K562 (cell line): Measurements from ENCODE around the gene VKORC1. TPM values are rescaled to one million over a fixed set of nuclear protein-coding genes. Genes with fewer than 3 reads are reported as not detected.
A peak's percentile ranks its signal among the peaks of the same experiment; 100 is the strongest.

Experiments
- ARID1B ChIP-seq: fragments of 450-650 bp; IDR thresholded peaks from 2 replicates; pipeline ENCODE4 v1.6.1; 2016; ENCODE audit warnings: antibody characterized with exemption, mild to moderate bottlenecking, inconsistent platforms
- CBFA2T3 ChIP-seq: fragments of 450-650 bp; IDR thresholded peaks from 2 replicates; pipeline ENCODE4 v1.6.1; 2017
- ELF1 ChIP-seq: fragments of 200-800 bp; sonication (Bioruptor generic); IDR thresholded peaks from 2 replicates; pipeline ENCODE4 v1.6.1; 2016; ENCODE audit warnings: missing genetic modification characterization, missing compliant biosample characterization
- HMBOX1 ChIP-seq: sonication (generic); IDR thresholded peaks from 2 replicates; pipeline ENCODE4 v1.6.1; 2016
- MAX ChIP-seq: sonication (generic); formaldehyde crosslinking; IDR thresholded peaks from 2 replicates; pipeline ENCODE4 v1.9.0; 2022; ENCODE audit warnings: mild to moderate bottlenecking, missing genetic modification reagents
- MTF1 ChIP-seq: fragments of 250-450 bp; sonication (Bioruptor Pico); IDR thresholded peaks from 2 replicates; pipeline ENCODE4 v1.9.0; 2021; ENCODE audit warnings: moderate library complexity, mild to moderate bottlenecking, inconsistent platforms, borderline replicate concordance
- NFIC ChIP-seq: fragments of 450-650 bp; IDR thresholded peaks from 2 replicates; pipeline ENCODE4 v1.6.1; 2017; ENCODE audit warnings: mild to moderate bottlenecking, inconsistent platforms
- PHTF2 ChIP-seq: fragments of 250-450 bp; sonication (Bioruptor Pico); IDR thresholded peaks from 2 replicates; pipeline ENCODE4 v1.5.0; 2021; ENCODE audit warnings: mild to moderate bottlenecking
- PPARD ChIP-seq: fragments of 250-450 bp; sonication (Bioruptor Pico); IDR thresholded peaks from 2 replicates; pipeline ENCODE4 v1.8.0; 2022; ENCODE audit warnings: inconsistent platforms, mild to moderate bottlenecking, moderate library complexity
- RBM22 ChIP-seq: fragments of 200-400 bp; formaldehyde crosslinking; IDR thresholded peaks from 2 replicates; pipeline ENCODE4 v1.6.1; 2018; ENCODE audit warnings: low read length, low read depth; ENCODE audit not compliant: poor library complexity, severe bottlenecking
- RCOR1 ChIP-seq, 2 experiments: IDR thresholded peaks; 2 replicates each; pipeline ENCODE4 v1.6.1; 2012; ENCODE audit warnings: low read depth in 2 of 2, low read length in 2 of 2, borderline replicate concordance in 1 of 2, improper control_type of control experiment in 1 of 2
- STAT5A ChIP-seq: IDR thresholded peaks from 2 replicates; pipeline ENCODE4 v1.6.1; 2012; ENCODE audit warnings: low read length, inconsistent platforms, borderline replicate concordance
- XRCC3 ChIP-seq: fragments of 450-650 bp; IDR thresholded peaks from 2 replicates; pipeline ENCODE4 v1.6.1; 2017; ENCODE audit warnings: mild to moderate bottlenecking, moderate library complexity
- ZFX ChIP-seq: sonication (generic); formaldehyde crosslinking; IDR thresholded peaks from 2 replicates; pipeline ENCODE4 v1.8.0; 2022; ENCODE audit warnings: mild to moderate bottlenecking, missing genetic modification reagents, moderate library complexity
- ZNF217 ChIP-seq: sonication (generic); formaldehyde crosslinking; IDR thresholded peaks from 2 replicates; pipeline ENCODE4 v1.8.0; 2022; ENCODE audit warnings: mild to moderate bottlenecking, missing genetic modification reagents
- ZNF398 ChIP-seq: fragments of 250-450 bp; sonication (Bioruptor Pico); IDR thresholded peaks from 2 replicates; pipeline ENCODE4 v1.8.0; 2021; ENCODE audit warnings: moderate library complexity, mild to moderate bottlenecking, inconsistent platforms
- ZNF561 ChIP-seq: fragments of 450-650 bp; formaldehyde crosslinking; conservative IDR thresholded peaks from 2 replicates; pipeline ENCODE4 v1.4.0; 2020; ENCODE audit warnings: mild to moderate bottlenecking, moderate library complexity
- ZNF740 ChIP-seq, 3 experiments: fragments of 200-800 bp in 1 of 3; sonication (Bioruptor generic) in 1 of 3; sonication (generic) in 1 of 3; formaldehyde crosslinking in 1 of 3; IDR thresholded peaks; 2 replicates each; pipeline versions ENCODE4 v1.6.1 to v1.8.0; 2016 to 2022; ENCODE audit warnings: mild to moderate bottlenecking in 2 of 3, missing compliant biosample characterization in 2 of 3, missing genetic modification characterization in 2 of 3, missing genetic modification reagents in 1 of 3
- polyA plus RNA-seq, 8 experiments: library from polyadenylated mRNA; depleted of rRNA in 4 of 8; stranded (reverse) in 5 of 8; unstranded in 3 of 8; fragments of >200 nt; fragmentation: Nextera tagmentation in 2 of 8; fragmentation: Illumina TruSeq in 1 of 8; extraction: Ambion mirVana in 2 of 8; extraction: Trizol in 1 of 8; gene quantifications; 2 replicates each; pipeline versions ENCODE4 v1.2.1 to v1.2.3, GENCODE V29; 2011 to 2014; ENCODE audit warnings: inconsistent platforms in 1 of 8, missing spikeins in 1 of 8
- total RNA-seq, 7 experiments: library from RNA; depleted of rRNA in 6 of 7; stranded (reverse); fragments of >200 nt in 6 of 7; fragmentation: Illumina TruSeq in 2 of 7; extraction: Trizol in 2 of 7; gene quantifications; 2 replicates each; pipeline versions ENCODE4 v1.2.1 to v1.2.3, GENCODE V29; 2011 to 2021; ENCODE audit warnings: low replicate concordance in 1 of 7
- TF ChIP-seq, protein P1 (sequence below): fragments of 450-650 bp; formaldehyde crosslinking; IDR thresholded peaks from 2 replicates; pipeline ENCODE4 v1.4.0; 2020; ENCODE audit warnings: mild to moderate bottlenecking, mixed read lengths
- TF ChIP-seq, protein P2 (sequence below): fragments of 250-450 bp; sonication (Bioruptor Pico); IDR thresholded peaks from 2 replicates; pipeline ENCODE4 v1.8.0; 2022; ENCODE audit warnings: moderate library complexity, mild to moderate bottlenecking, inconsistent platforms

Gene VKORC1
- total and polyA plus RNA-seq, 9 of the 15 experiments (the other 6 are each of a cell fraction or from before 2014, with no cell fraction given) = 30.0 to 119 (median 62.1) TPM

GRCh38 chr16:31128711-31129567, 34.3 kb upstream of the VKORC1 start (continued):
- TF ChIP-seq ZNF740 (CRISPR knock-in tag; IDR thresholded peaks at IDR 0.05) (peak; percentile 54; the same call in 1 of the 2 replicates), ZNF740 (tag; IDR thresholded peaks at IDR 0.05) (no peak), RBM22 (no peak), ZFX (CRISPR knock-in tag) (peak; percentile 68), ZNF398 (CRISPR knock-in tag) (no peak), NFIC (no peak; the same call in 1 of the 2 replicates), RCOR1 (IDR thresholded peaks at IDR 0.05; ENCODE audit: borderline replicate concordance in 1 of 2, low read depth in 2 of 2, low read length in 2 of 2) (peak in 1 of 2 experiments; percentile 79; a peak in 2 of 4 replicates), ZNF561 (CRISPR knock-in tag) (no peak), CBFA2T3 (peak; percentile 74), MTF1 (CRISPR knock-in tag) (no peak), HMBOX1 (peak; percentile 86), ARID1B (peak; percentile 69), MAX (CRISPR knock-in tag) (peak; percentile 87), PHTF2 (no peak), PPARD (CRISPR knock-in tag) (no peak), ZNF217 (CRISPR knock-in tag) (no peak), STAT5A (0 out of 2 replicates have a peak, but pooled peaks have one; percentile 31), XRCC3 (no peak), ELF1 (tag) (peak; percentile 36; the same call in 1 of the 2 replicates)
- TF ChIP-seq, protein P1, sequence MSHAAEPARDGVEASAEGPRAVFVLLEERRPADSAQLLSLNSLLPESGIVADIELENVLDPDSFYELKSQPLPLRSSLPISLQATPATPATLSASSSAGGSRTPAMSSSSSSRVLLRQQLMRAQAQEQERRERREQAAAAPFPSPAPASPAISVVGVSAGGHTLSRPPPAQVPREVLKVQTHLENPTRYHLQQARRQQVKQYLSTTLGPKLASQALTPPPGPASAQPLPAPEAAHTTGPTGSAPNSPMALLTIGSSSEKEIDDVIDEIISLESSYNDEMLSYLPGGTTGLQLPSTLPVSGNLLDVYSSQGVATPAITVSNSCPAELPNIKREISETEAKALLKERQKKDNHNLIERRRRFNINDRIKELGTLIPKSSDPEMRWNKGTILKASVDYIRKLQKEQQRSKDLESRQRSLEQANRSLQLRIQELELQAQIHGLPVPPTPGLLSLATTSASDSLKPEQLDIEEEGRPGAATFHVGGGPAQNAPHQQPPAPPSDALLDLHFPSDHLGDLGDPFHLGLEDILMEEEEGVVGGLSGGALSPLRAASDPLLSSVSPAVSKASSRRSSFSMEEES (CRISPR knock-in tag) = no peak
- TF ChIP-seq, protein P2, sequence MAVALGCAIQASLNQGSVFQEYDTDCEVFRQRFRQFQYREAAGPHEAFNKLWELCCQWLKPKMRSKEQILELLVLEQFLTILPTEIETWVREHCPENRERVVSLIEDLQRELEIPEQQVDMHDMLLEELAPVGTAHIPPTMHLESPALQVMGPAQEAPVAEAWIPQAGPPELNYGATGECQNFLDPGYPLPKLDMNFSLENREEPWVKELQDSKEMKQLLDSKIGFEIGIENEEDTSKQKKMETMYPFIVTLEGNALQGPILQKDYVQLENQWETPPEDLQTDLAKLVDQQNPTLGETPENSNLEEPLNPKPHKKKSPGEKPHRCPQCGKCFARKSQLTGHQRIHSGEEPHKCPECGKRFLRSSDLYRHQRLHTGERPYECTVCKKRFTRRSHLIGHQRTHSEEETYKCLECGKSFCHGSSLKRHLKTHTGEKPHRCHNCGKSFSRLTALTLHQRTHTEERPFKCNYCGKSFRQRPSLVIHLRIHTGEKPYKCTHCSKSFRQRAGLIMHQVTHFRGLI = no peak
